Measurements from ENCODE around the gene C9orf50. TPM values are rescaled to one million over a fixed set of nuclear protein-coding genes. Genes with fewer than 3 reads are reported as not detected.

The C9orf50 gene
- total RNA-seq, 4 donors from 2014 or later, result 0.34 TPM; not detected in 3

DNA sequence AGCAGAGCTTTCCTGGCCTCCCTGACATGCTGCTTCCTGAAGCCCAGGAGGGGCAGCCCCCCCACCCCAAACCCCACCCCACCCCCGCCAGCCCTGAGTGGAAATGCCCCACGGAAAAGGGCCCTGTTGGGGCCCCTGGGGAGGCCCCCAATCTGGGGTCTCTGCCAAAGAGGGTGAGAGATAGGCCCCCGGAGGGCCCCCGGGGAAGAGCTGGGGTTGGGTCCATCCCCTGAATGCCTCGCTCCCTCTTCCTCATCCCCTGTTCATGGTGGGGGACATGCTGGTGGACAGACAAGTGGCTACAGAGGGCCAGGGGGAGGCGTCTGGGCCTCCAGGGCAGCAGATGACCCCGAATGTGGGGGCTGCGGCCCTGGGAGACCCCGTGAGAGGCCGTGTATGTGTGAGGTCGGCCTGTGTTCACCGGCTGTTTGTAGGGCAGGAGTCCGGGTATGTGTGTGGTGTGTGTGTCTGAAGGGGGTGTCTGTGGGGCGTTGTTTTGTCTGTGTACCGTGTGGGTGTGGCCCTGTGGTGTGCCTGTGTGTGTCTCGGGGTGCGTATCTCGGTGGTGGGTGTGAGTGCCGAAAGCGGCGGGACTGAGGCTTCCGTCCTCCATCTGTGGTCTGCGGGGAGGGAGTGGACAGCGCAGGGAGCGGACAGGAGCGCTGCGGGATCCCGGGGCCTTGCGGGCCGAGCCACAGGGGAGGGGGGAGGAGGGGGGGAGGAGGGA lies 11.3 kb downstream of the C9orf50 start:
- H3K4me3 ChIP-seq, result peak overlapping the region; percentile 66 to 84 (median 76)
- H3K9me3 ChIP-seq, result no peaks in the 10 kb centered on the region
- intact Hi-C loops (cut with DNase I), result loop anchor here (1.0 to 5.0 kb wide), 5 partner anchors 107 to 470 kb away; no protein-coding TSS in a partner anchor
- H3K4me1 ChIP-seq, result peaks cover 43 to 66% (median 54%) of the 10 kb centered on the region in 4 donors
- H3K27me3 ChIP-seq, result no peaks in the 10 kb centered on the region
- H3K27ac ChIP-seq (replicated peaks in 1 of 4), result peak overlapping the region; percentile 89 to 95 (median 90)
- no peaks in the 10 kb centered on the region for H3K36me3 ChIP-seq
- TF ChIP-seq POLR2A (IDR thresholded peaks at IDR 0.05; ENCODE audit: low read depth) (no peak), POLR2AphosphoS5 (IDR thresholded peaks at IDR 0.05) (no peak), EP300 (IDR thresholded peaks at IDR 0.05) (no peak)
- TF ChIP-seq, protein P1, sequence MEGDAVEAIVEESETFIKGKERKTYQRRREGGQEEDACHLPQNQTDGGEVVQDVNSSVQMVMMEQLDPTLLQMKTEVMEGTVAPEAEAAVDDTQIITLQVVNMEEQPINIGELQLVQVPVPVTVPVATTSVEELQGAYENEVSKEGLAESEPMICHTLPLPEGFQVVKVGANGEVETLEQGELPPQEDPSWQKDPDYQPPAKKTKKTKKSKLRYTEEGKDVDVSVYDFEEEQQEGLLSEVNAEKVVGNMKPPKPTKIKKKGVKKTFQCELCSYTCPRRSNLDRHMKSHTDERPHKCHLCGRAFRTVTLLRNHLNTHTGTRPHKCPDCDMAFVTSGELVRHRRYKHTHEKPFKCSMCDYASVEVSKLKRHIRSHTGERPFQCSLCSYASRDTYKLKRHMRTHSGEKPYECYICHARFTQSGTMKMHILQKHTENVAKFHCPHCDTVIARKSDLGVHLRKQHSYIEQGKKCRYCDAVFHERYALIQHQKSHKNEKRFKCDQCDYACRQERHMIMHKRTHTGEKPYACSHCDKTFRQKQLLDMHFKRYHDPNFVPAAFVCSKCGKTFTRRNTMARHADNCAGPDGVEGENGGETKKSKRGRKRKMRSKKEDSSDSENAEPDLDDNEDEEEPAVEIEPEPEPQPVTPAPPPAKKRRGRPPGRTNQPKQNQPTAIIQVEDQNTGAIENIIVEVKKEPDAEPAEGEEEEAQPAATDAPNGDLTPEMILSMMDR (IDR thresholded peaks at IDR 0.05), result no peak
- WGBS, result 34% methylated on average over 16 of the region's 30 CpGs
- DNase-seq (ENCODE audit: extremely low spot score), result no peak

DNA sequence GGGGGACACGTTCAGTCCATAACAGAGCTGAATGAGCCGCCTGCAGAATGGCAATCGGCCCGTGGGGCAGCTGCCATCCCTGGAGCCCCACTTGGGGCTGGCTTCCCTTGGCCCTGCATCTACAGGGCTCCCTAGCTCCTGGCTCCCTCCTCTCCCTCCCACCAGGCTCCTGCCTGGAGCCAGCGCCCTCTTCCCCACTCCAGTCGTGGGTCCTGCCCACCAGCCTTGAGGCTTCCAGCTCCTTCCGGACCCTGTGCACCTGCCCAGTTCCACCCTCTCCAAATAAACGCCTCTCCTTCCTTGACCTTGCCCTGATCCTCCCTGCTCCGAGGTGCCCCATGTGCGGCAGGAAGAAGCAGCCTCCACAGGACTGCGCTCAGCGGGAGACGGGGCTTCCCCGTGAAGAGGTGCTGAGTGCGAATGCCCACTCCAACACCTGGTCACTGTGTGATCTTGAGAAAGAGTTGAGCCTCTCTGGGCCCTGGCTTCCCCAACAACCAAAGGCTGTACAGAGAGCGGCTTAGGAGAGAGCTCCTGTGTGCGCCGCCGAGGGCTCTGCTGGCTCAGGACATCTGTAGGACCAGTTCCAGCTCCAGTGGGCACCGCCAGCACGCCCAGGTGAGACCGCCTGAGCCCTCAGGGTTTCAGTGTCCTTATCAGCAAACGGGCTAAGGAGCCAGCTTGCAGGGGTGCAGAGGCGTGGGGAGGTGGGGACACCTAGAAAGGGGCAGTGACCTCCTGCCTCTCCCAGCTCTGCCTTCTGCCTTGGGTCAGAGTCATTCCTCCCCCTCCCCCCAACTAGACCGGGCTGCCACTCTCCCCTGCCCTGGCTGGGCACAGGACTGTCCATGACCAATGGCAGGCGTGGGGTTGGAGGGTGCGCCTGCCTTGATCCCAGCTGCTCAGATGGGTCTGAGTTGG lies 12.1 kb downstream of the C9orf50 start:
- Histone ChIP-seq H3K4me3 (no peak overlapping the region), H3K4me1 (peaks cover 43 to 66% (median 53%) of the 10 kb centered on the region in 4 donors), H3K27ac (replicated peaks in 1 of 4) (peak overlapping the region; percentile 89 to 95 (median 90)), H3K27me3 (no peaks in the 10 kb centered on the region), H3K36me3 (no peaks in the 10 kb centered on the region), H3K9me3 (no peaks in the 10 kb centered on the region)
- TF ChIP-seq EP300 (IDR thresholded peaks at IDR 0.05) (no peak), POLR2A (IDR thresholded peaks at IDR 0.05; ENCODE audit: low read depth) (no peak)
- DNase-seq (ENCODE audit: extremely low spot score), result no peak
- intact Hi-C loops (cut with DNase I), result loop anchor here (5.0 kb wide), 2 partner anchors 107 to 127 kb away; no protein-coding TSS in a partner anchor
- WGBS, result 91% methylated on average over 17 of the region's 27 CpGs

DNA sequence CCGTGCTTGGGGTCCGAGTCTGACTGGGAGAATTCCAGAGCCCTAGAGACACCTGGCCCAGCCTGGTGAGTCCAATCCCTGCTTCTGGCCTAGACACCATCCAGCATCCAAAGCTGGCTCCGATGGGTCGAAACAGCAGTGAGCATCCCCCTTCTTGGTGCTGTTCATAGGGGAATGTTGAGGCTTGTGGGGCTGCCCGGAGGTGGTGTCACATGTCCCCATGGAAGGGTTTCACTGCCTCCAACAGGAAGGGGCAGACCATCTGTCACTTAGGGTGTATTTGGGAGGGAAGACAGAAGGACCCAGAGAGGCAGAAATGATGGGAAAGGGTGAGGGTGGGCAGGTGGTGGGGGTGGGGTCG lies 13.9 kb downstream of the C9orf50 start:
- intact Hi-C loops (cut with DNase I), result loop anchor here (5.0 kb wide), 2 partner anchors 105 to 125 kb away; no protein-coding TSS in a partner anchor
- no peak for TF ChIP-seq POLR2AphosphoS5 (IDR thresholded peaks at IDR 0.05)
- TF ChIP-seq, protein P1 (IDR thresholded peaks at IDR 0.05), result no peak
- TF ChIP-seq POLR2A (IDR thresholded peaks at IDR 0.05; ENCODE audit: low read depth), result no peak
- no peak for TF ChIP-seq EP300 (IDR thresholded peaks at IDR 0.05)

DNA sequence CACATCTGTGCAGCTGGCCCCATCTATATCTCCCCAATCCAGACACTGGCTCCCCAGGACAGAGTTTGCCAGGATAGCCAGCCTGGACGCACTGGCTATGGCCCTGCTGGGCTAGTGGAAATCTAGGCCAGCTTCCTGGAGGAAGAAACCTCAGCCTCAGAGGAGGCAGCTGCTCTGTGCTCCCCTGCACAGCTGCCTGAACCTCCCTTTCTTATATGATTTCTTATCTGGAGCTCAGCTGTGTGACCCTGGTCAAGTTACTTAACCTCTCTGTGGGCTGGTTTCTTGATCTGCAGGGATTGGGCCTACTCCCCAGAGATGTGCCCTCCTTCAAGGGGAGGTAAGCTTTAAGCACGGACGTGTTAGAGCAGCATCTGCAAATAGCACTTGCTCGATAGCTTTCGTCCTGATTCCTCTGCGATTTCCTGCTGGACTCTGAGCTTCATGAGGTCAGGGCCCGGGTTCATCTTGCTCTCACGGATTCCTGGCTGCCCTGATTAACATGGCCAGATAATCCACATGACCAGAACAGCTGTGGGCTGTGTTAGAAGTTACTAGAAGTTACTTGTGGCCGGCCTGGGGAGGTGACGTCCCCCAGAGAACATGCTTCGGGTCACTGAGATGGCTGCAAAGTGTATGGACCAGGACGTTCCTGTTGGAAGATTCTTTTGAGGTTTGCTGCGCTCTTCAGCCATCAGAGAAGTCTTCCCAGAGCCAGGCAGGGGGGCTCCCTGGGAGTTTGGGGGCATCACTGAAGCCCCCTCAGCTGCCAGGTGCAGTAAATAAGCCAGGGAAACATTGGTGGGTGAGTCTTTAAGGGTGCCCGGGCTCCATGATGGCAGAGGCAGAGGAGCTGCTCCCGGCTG lies 14.5 kb downstream of the C9orf50 start:
- Histone ChIP-seq H3K9me3 (no peaks in the 10 kb centered on the region), H3K27ac (replicated peaks in 1 of 4) (peak overlapping the region; percentile 89 to 95 (median 90)), H3K4me1 (peaks cover 43 to 60% (median 51%) of the 10 kb centered on the region in 4 donors), H3K36me3 (no peaks in the 10 kb centered on the region), H3K4me3 (no peak overlapping the region), H3K27me3 (no peaks in the 10 kb centered on the region)
- DNase-seq (ENCODE audit: extremely low spot score), result no peak
- TF ChIP-seq POLR2AphosphoS5 (IDR thresholded peaks at IDR 0.05) (no peak), EP300 (IDR thresholded peaks at IDR 0.05) (no peak), POLR2A (IDR thresholded peaks at IDR 0.05; ENCODE audit: low read depth) (no peak)
- TF ChIP-seq, protein P1 (IDR thresholded peaks at IDR 0.05), result no peak
- intact Hi-C loops (cut with DNase I), result loop anchor here (5.0 kb wide), 2 partner anchors 104 to 124 kb away; no protein-coding TSS in a partner anchor
- WGBS, result 71% methylated on average over 12 of the region's 15 CpGs

More for the DNA sequence above, 13.9 kb downstream of the C9orf50 start:
- H3K4me3 ChIP-seq, result no peak overlapping the region
- DNase-seq (ENCODE audit: extremely low spot score), result no peak
- no peaks in the 10 kb centered on the region for H3K36me3 ChIP-seq
- no peaks in the 10 kb centered on the region for H3K27me3 ChIP-seq
- H3K27ac ChIP-seq (replicated peaks in 1 of 4), result peak overlapping the region; percentile 89 to 95 (median 90)
- no peaks in the 10 kb centered on the region for H3K9me3 ChIP-seq
- 25% methylated on average over 2 of the region's 6 CpGs for WGBS
- H3K4me1 ChIP-seq, result peaks cover 43 to 61% (median 55%) of the 10 kb centered on the region in 4 donors
